Activated naive CD8-positive, alpha-beta T cell treated with anti-CD3 and anti-CD28 coated beads, Interleukin-2, amount 50 U/mL, for 16 hours (primary cell): ENCODE measurements around the gene HNF4A.

Source experiments
- DNase-seq: peaks from one replicate; pipeline ENCODE4 v3.0.0-alpha.2; 2020; ENCODE audit warnings: low read depth, low spot score

The HNF4A gene

DNA sequence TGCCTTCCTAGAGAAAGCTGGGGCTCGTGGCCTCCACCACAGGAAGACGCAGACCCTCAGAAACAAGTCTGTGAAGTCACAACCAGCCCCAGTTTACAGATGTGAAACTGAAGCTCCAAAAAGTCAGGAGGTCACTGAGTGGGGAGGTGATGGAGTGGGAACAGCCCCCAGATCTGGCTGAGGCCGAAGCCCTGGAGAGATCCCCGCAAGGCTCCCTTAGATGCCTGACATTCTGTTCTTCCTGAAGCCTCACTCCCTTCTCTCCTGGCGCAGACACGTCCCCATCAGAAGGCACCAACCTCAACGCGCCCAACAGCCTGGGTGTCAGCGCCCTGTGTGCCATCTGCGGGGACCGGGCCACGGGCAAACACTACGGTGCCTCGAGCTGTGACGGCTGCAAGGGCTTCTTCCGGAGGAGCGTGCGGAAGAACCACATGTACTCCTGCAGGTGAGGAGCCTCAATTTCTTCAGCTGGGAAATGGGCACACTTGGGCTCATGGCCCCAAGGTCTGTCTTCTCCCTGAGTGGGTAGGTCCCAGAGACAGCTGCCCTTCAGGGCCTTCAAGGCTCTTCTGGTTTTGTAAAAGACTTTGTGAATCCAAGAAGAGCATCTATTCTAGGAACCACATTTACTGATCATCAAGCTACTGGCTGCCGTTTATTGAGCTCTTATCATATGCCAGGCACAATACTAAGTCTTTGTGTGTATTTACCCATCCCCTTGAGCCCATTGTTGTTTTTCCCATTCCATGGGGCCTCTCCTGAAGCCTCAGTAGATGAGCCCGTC, 50.5 kb downstream of the HNF4A start:
- DNase-seq: no peak

DNA sequence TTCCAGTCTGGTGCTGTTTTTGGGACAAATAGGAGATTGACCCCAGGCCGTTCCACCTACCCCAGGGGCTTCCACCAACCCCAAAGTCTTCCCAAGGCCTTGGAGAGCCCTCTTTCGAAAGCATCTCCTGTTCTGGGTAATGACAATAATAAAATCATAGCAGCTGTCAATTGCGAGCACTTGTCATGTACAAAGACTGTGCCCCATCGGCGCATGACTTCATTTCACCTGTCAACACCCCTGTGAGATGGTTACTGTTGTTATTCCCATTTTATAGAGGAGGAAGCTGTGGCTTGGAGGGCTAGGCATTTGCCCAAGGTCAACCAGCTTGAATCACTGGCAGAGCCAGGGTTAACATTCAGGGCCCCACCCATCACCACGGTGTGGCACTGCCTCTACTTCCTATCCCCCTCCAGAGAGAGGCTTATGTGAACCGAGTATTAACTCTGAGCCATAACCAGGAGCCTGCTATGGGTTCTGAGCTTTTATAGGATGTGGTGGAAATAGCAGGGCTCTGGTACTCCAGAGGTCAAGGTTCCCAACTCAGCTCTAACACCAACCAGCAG, 51.2 kb downstream of the HNF4A start:
- DNase-seq: no peak

DNA sequence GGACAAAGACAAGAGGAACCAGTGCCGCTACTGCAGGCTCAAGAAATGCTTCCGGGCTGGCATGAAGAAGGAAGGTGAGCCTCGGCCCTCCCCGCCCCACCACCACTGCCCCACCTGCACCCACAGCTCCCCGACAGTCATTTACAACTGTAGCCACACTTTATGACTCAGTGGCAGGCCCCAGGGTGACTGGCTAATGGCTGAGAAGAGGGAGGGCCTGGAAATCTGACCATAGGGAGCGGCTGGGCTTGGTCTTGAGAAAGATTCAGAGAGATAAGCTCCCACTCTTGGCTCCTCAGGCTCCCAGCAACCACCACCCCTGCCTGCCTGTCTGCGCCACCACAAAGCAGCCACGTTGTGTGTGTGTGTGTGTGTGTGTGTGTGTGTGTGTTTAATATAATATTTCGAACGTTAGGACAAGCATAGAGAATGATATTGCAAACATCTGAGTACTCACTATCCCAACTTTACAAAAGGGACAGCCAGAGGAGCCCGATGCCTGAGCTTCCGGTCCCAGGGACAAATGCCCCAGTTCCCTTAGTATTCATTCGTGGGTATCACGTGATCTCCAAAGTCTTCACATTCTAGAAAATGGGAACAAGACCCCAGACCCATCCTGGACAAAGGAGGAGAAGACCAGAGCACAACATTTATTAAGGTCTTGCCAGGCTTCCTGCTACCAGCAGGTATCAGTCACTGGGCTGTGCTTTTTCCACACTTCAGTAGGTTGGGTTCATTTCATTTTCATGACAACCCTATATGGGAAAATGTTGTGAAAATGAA, 52.1 kb downstream of the HNF4A start:
- no peak for DNase-seq

DNA sequence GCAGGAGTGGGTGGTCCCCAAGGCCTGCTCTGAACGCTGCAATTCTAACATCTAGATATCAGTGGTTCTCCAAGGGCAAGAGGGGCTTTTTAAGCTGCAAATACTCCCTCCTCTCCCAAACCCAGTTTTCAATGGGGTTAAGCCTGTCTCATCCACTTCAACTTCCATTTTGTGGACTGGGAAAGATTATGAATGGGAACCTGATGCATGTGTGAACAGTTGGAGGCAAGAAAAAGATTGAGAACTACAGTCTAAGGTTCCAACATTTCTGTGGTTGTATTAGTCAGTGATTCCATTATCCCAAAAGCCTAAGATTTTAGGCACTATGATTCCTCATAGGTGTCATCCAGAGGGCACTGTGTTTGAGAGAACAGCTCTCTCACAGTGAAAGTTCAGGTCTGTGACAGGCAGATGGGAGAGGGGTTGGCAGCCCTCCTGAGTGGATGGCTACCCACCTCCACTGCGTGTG, 53.7 kb downstream of the HNF4A start:
- DNase-seq: no peak

DNA sequence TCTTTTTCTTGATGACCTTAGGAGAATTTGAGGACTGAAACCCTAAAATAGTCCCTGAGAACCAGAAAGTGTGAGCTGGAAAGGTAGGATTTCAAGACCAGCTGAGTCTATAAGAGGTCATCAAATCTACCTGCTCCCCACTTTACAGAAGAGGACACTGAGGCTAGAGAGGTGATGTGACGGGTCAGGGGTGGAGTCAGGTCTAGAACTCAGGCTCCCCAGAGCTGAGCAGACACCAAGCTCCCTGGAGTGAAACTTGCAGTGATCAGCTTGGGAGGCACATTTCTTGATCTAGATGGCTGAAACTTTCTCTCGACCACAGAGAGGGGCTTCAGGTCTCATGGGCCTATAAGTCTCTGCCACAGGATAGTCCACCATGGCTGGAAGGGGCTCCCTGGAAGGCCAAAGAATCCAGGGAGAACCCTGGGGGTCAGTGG, 55.1 kb downstream of the HNF4A start:
- no peak for DNase-seq

DNA sequence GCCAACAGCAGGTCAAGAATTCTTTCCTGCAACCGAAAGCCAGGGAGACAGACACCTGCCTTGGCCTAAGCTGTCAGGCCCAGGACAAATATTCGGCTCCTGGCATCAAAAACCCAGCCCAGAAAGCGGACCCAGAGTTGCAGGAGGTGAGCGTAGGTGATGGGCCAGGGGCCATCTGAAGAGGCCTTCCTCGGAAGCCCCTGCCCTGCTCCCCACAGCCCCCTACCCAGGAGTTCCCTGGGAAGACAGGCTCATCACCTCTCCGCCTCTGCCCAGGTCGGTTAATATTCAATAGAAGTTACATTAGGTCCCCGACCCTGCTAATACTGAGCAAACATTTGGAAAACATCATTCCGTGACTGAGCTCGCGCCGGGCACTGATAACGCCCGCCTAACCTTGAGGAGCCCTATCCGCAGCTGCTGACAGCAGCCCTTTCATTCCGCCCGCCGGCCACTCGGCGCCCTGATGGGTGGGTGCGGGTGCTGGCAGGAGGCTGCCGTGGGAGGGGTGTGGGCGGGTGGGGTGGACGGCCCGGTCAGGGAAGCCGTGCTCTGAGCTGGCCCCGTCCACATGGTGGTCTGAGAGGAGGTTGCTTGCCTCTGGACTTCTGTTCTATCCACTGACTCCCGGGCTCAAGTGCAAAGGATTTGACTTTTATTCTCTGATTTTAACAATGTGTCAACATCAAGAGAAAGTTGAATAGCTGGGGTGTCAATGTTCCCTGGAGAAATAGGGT, 55.7 kb downstream of the HNF4A start:
- DNase-seq: no peak

DNA sequence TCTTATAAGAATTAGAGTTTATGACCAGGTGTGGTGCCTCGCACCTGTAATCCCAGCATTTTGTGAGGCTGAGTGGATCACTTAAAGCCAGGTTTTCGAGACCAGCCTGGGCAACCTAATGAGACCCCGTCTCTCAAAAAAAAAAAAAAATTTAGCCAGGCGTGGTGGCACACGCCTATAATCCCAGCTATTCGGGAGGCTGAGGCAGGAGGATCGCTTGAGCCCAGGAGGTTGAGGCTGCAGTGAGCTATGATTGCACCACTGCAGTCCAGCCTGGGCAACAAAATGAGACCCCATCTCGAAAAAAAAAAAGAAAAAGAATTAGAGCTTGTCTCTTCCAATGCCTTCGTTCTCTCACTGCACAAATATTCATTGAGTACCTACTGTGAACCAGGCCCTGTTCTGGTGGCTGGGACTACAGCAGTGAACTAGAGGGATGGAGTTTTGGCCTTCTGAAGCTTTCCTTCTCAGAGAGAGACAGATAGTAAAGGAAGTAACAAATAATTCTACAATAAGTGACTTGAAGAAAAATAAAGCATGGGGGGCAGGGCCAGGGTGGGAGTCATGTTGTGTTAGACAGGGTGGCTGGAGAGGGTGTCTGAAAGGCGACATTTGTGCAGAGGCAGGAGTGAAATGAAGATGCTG, 56.4 kb downstream of the HNF4A start:
- no peak for DNase-seq

DNA sequence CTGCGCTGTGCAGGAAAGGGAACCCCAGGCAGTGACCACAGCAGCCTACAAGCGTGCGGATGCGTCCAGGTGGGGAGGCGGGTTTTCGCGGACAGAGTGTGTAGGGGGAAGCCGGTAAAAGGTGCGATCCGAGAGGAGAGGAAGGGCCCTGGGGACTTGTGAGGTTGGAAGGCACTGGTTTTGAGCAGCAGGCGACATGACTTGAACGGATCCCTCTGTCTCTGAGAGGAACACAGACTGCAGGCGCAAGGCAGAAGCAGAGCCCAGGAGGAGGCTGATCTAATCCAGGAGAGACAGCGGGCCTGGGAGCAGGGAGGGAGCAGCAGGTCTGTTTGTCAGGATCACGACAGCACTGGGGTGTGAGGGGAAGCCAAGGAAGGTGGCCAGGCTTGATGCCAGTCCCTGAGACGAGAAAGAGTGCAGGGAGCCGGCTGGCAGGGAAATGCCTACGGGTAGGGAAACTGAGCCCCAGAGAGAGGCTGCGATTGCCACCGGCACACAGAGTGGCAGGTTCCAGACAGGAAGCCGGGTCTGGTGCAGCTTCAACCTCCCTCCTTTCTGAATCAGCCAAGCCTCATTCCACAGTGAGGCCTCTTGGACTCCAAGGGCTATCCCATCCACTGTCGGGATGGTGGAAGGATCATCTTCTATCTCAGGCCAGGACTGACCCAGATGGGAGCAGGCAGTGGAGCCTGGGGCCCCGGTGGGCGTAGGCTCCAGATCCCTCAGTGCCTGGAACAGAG, 57.1 kb downstream of the HNF4A start:
- DNase-seq: no peak

DNA sequence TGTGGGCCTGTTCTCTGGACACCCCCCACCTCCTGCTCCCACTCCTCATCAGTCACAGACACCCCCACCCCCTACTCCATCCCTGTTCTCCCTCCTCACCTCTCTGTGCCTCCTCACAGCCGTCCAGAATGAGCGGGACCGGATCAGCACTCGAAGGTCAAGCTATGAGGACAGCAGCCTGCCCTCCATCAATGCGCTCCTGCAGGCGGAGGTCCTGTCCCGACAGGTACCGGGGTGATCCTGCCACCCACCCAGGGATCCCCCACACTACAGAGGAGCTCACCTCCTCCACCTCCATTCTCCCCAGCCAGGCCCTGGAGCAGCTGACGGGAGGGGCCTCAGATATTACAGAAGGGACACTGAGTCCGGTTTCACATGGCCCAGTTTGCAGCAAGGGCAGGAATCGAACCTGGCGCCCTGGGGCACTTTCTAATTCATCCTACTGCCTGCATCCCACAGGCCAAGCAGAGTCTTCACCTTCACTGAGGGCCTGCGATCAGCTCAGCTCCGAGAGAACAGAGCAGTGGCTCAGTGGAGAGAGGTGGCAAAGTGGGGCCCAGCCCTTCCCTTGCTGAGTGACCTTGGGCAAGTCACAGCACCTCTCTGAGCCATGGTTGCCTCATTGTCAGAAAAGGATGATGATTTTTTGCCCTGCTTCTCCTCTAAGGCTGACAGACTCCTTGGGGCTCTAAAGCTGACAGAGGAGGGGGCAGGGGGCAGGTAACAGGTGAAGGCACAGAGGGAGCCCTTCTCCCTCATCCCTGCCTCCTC, 58.3 kb downstream of the HNF4A start:
- DNase-seq: no peak

DNA sequence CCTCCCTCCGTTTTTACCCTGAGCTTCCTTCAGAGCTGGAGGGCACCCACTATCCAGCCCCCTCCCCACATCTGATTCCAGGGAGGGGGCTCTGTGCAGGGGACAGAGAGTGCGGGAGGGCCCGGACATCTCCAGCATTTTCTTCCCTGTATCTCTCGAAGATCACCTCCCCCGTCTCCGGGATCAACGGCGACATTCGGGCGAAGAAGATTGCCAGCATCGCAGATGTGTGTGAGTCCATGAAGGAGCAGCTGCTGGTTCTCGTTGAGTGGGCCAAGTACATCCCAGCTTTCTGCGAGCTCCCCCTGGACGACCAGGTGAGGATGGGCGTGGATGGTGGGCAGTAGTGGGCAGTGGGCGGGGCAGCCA, 58.8 kb downstream of the HNF4A start:
- no peak for DNase-seq

DNA sequence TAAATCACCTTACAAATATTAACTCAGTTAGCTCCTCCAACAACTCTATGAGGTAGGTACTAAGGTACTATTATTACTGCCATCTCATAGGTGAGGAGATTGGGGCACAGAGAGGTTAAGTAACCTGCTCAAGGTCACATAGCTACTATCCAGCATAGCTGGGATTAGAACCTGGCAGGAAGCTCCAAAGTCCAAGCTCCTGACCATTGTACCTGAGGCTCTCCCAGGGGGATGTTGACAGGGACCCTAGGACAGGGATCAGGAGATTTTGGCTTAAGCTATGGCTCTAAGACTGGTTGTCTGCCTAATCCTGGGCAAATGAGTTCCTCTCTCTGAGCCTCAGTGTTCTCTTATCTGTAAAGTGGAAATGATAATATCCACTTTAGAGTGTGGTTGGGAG, 59.3 kb downstream of the HNF4A start:
- no peak for DNase-seq

DNA sequence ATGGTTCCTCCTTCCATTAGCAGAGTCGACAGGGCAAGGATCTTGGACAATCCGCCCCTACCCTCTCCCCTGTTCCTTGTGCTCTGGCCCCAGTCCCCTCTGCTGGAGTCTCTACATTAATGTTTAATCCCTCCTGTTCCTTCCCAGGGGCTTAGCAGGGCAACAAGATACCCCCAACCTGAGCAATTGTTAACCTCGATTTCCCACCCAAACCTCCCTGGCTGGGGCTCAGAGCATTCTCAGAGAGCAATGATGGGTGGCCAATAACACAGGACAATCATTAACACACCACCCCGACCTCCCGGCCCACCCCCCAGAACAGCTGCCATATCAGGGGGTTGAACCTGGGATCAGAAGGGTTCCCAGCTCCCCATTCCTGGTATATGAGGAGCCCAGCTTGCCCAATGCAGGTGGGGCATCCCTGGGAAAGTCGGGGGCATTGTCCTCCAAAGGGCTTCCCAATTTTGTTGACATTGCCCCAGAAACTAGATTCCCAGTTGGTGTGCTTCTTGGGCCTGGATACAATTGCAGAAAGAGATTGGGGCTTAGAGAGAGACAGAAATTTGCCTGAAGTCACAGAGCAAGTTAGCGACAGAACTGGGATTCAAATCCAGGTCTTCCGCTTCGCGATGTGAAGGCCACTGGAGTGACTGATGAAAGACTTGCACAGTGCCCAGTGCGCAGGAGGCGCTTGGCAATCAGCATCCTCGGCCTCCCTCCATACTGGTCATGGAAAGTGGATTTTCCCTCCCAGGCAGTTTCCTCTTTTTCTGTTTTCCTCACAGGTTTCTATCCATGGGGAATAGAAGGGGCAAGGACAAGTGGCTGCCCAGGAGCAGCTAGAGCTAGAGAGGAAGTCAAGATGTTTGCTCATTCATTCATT, 60.6 kb downstream of the HNF4A start:
- DNase-seq: no peak

DNA sequence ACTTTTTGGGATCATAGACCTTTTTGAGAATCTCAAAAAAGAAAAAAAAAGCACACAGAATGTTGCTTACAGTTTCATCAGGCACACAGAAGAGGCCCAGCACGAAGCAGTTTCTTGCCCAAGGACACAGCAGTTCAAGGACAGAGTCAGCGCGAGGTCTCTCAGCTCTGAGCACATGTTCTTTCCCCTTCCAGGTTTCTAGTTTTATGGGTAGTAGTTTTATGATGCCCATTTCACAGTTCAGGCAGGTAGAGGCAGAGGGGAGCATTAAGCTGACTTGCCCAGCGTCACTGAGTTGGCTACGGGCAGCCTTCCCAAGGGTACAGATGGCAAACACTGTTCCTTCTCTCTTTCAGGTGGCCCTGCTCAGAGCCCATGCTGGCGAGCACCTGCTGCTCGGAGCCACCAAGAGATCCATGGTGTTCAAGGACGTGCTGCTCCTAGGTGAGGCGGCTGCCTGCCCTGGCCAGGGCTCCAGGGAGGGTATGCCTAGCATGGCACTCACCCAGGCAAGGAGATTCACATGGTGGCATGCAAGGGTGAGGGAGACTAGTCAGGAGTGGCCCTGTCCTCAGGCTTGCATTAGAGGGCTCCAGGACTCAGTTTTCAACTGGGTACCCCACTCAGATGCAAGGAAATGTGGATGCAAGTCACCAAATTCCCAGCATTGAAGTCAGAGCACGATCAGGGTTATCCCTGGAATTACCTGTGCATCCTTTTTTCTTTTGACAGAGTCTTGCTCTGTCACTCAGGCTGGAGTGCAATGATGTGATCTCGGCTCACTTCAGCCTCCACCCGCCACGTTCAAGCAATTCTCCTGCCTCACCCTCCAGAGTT, 62.8 kb downstream of the HNF4A start:
- no peak for DNase-seq

DNA sequence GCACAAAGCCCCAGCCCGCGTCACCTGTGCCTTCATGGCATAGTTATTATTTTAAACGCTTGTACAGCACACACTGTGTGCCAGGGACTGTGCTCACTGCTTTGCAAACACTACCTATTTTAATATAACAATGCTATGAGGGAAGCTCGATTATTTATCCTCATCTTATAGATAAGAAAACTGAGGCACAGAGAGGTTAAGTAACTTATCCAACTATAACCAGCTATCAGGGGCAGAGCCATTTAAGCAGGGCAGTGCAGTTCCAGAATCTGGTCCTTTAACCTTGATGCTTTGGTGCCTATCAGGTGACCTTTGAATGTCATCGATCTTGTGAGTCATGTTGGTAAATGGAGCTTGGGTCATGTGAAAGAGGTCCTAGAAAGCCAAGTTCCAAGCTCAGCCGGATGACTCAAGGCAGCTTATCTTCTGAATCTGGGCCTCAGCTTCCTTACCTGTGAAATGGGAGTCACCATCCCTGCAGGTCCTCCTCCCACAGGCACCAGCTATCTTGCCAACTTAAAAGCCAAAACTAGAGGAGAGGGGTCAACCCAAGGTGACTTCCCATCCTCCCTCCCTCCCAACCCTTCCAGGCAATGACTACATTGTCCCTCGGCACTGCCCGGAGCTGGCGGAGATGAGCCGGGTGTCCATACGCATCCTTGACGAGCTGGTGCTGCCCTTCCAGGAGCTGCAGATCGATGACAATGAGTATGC, 63.8 kb downstream of the HNF4A start:
- DNase-seq: no peak

DNA sequence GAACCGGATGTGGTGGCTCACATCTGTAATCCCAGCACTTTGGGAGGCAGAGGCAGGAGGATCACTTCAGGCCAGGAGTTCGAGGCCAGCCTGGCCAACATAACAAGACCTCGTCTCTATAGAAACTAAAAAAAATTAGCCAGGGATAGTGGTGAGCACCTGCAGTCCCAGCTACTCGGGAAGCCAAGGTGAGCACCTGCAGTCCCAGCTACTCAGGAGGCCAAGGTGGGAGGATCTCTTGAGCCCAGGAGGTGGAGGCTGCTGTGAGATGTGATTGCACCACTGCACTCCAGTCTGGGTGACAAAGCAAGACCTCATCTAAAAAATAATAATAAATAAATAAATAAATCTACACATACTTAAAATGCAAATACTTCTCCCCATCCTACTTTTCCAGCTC, 65.0 kb downstream of the HNF4A start:
- no peak for DNase-seq

DNA sequence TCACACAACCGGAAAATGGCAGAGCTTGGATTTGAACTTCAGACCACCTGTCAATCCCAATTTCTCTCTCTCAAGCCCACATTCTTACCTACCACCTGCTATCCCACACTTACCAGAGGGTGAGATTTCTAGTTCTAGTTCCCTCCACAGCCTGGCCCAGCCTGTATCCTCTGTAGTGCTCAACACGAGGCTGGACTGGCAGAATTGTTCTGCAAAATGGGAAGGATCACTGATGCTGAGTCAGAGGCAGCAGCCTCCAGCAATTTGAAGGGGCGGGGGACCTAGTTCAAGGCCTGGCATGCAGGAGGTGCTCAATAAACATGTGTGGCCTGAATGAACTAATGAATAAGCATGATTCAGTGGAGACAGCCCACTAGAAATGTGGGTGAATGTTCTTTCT, 66.6 kb downstream of the HNF4A start:
- DNase-seq: no peak

DNA sequence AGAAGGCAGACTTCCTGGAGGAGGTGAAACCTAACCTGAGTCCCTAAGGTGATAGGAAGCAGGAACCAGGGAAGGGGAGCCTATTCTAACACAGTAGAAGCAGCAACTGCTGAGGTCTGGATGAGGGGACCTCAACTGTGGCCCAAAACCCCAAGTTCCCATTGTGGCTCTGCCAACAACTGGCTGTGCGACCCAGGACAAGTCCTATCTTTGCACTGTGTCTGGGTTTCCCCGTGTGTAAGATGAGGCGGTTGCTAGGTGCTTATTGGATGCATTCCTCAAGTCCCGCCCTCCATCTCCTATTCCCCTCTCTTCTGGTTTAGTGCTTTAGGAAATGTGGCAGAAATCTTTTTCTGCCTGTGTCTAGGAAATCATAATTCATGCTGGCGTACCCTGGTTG, 68.0 kb downstream of the HNF4A start:
- DNase-seq: no peak
